Glutamatergic neuron (in vitro differentiated cells): ENCODE measurements around the gene CADM1. TPM values are rescaled to one million over a fixed set of nuclear protein-coding genes. Genes with fewer than 3 reads are reported as not detected.

ENCODE experiments used
- DNase-seq: peaks from one replicate; pipeline ENCODE4 v3.0.0; 2022
- H3K27ac Mint-ChIP-seq: one replicate; pipeline ENCODE4 v1.8.0; 2020; ENCODE audit warnings: mild to moderate bottlenecking, mixed read lengths, inconsistent platforms; ENCODE audit not compliant: unreplicated experiment
- H3K27me3 Mint-ChIP-seq: one replicate; pipeline ENCODE4 v1.8.0; 2020; ENCODE audit warnings: mild to moderate bottlenecking, moderate library complexity, mixed read lengths, inconsistent platforms; ENCODE audit not compliant: unreplicated experiment
- H3K36me3 Mint-ChIP-seq: one replicate; pipeline ENCODE4 v1.8.0; 2020; ENCODE audit warnings: mild to moderate bottlenecking, mixed read lengths, inconsistent platforms; ENCODE audit not compliant: unreplicated experiment
- H3K4me1 Mint-ChIP-seq: one replicate; pipeline ENCODE4 v1.8.0; 2020; ENCODE audit warnings: mild to moderate bottlenecking, low read depth, mixed read lengths, inconsistent platforms; ENCODE audit not compliant: unreplicated experiment
- H3K4me3 Mint-ChIP-seq: one replicate; pipeline ENCODE4 v1.8.0; 2020; ENCODE audit warnings: mild to moderate bottlenecking, mixed read lengths, inconsistent platforms; ENCODE audit not compliant: unreplicated experiment
- H3K9me3 Mint-ChIP-seq: one replicate; pipeline ENCODE4 v1.8.0; 2020; ENCODE audit warnings: mild to moderate bottlenecking, moderate library complexity, mixed read lengths, inconsistent platforms; ENCODE audit not compliant: unreplicated experiment
- CTCF ChIP-seq: fragments of 200-600 bp; sonication (generic); IDR thresholded peaks from one replicate; pipeline ENCODE4 v1.5.0; 2021; ENCODE audit not compliant: partially characterized antibody, unreplicated experiment
- total RNA-seq: library from RNA; stranded (reverse); fragmentation: NEBNext Ultra II Directional; extraction: Animal tissue kit (Norgen Biotek cat#: 25700); gene quantifications from one replicate; pipeline ENCODE4 v1.2.1, GENCODE V29; 2021; ENCODE audit not compliant: unreplicated experiment

CADM1 gene
- total RNA-seq, 1 donor from 2014 or later = 1,339 TPM

- H3K9me3 Mint-ChIP-seq = peaks cover 43% of the 10 kb centered on the region
- H3K4me1 Mint-ChIP-seq = peaks cover 62% of the 10 kb centered on the region
- H3K27me3 Mint-ChIP-seq = peaks cover 12% of the 10 kb centered on the region
- no peak for DNase-seq
- H3K4me3 Mint-ChIP-seq = peak overlapping the region; percentile 27
- peaks cover under 1% of the 10 kb centered on the region for H3K36me3 Mint-ChIP-seq
- no peak for TF ChIP-seq CTCF
- H3K27ac Mint-ChIP-seq = peak overlapping the region; percentile 62
Observed at GRCh38 chr11:115263799-115264656, 240.2 kb downstream of the CADM1 start.

GRCh38 chr11:115258216-115258615 lies 246.0 kb downstream of the CADM1 start:
- H3K27me3 Mint-ChIP-seq = peaks cover 19% of the 10 kb centered on the region
- peak overlapping the region; percentile 39 for H3K4me3 Mint-ChIP-seq
- no peak for DNase-seq
- TF ChIP-seq CTCF = no peak
- no peaks in the 10 kb centered on the region for H3K36me3 Mint-ChIP-seq
- peak overlapping the region; percentile 36 for H3K27ac Mint-ChIP-seq
- H3K9me3 Mint-ChIP-seq = peaks cover 34% of the 10 kb centered on the region
- H3K4me1 Mint-ChIP-seq = peaks cover 56% of the 10 kb centered on the region

DNA sequence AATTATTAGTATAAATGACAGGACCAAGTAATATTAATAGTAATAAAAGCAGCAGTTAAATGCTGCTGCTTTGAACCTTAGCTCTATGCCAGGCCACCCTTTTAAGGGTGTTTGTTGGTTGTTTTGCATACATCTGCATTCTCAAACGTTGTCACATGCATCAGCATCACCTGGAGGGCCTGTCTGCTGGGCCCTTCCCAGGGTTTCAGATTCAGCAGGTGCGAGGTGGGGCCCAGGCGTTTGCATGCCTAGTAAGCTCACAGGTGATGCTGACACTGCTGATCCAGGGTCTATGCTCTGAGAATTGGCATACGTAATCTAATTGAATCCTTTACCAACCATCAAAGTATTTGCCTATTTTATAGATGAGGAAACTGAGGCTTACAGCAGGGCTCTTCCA lies 246.5 kb downstream of the CADM1 start:
- H3K27ac Mint-ChIP-seq = no peak overlapping the region
- H3K4me3 Mint-ChIP-seq = no peak overlapping the region
- no peak for DNase-seq
- H3K27me3 Mint-ChIP-seq = peaks cover 24% of the 10 kb centered on the region
- H3K4me1 Mint-ChIP-seq = peaks cover 56% of the 10 kb centered on the region
- H3K9me3 Mint-ChIP-seq = peaks cover 36% of the 10 kb centered on the region
- no peaks in the 10 kb centered on the region for H3K36me3 Mint-ChIP-seq
- TF ChIP-seq CTCF = no peak

- Mint-ChIP-seq H3K27me3 (peaks cover 24% of the 10 kb centered on the region), H3K4me3 (no peak overlapping the region), H3K4me1 (peaks cover 56% of the 10 kb centered on the region)
Observed at GRCh38 chr11:115257270-115257669, 246.9 kb downstream of the CADM1 start.

More at GRCh38 chr11:115257270-115257669, 246.9 kb downstream of the CADM1 start:
- Mint-ChIP-seq H3K27ac (no peak overlapping the region), H3K9me3 (peaks cover 36% of the 10 kb centered on the region), H3K36me3 (no peaks in the 10 kb centered on the region)
- DNase-seq = no peak
- TF ChIP-seq CTCF = no peak
